UCSD-AML1 (cell line): ENCODE measurements around the gene CLK2.
"Not testable (repeated sequence)": the region's sequence is repeated elsewhere in the genome, so short reads cannot be mapped to it uniquely, and the experiment has no call there.

ENCODE experiments used
- DNase-seq: peaks from one replicate; lab custom pipeline; 2025; ENCODE audit not compliant: unreplicated experiment; lab: John Stamatoyannopoulos, UW

CLK2 gene

DNA sequence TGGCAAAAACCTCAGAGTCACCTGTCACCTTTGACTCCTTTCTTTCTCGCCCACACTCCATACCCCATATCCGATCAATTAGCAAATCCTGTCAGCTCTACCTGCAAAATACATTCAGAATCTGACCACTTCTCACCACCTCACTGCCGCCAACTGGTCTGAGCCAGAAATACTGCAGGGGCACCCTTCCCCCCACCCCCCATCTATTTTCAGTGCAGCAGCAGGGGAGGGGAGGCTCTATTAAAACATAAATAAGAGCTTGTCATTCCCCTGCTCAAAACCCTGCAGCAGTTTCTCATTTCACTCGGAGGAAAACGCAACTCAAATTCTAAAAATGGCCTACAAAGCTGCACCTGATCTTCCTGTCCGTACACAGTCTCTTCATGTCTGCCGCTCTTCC lies 24.1 kb upstream of the CLK2 start:
- no peak for DNase-seq

DNA sequence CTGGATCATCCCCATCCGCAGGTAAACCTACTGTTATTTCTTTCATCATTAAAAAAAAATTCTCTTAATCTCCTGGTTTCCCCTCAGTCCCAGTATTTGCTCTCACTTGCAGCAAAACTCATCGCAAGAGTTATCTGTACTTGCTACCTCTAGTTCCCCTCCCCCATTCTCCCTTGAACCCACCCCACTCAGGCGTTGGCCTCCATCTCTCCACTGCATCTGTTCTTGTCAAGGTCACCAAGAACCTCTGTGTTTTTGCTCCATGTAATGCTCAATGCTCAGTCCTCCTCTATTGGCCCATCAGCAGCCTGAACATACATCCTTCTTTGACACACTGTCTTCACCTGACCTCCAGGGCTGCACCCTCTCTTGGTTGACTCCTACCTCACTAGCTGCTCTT lies 23.4 kb upstream of the CLK2 start:
- no peak for DNase-seq

DNA sequence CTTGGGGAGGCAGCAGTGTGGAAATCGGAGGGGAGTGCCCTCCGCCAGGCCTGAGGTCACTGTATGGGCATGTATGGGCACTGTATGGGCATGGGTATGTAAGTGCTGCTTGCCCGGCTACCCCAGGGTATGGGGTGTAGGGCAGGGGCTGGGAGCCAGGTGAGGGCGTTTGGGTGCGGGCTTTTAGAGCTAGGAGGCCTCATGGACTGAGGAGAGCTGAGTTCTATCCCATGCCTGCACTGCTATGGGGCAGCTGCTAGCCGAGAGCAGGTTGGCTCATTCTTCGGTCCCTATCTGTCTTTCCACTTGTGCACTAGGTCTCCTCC lies 22.6 kb upstream of the CLK2 start:
- DNase-seq: no peak

DNA sequence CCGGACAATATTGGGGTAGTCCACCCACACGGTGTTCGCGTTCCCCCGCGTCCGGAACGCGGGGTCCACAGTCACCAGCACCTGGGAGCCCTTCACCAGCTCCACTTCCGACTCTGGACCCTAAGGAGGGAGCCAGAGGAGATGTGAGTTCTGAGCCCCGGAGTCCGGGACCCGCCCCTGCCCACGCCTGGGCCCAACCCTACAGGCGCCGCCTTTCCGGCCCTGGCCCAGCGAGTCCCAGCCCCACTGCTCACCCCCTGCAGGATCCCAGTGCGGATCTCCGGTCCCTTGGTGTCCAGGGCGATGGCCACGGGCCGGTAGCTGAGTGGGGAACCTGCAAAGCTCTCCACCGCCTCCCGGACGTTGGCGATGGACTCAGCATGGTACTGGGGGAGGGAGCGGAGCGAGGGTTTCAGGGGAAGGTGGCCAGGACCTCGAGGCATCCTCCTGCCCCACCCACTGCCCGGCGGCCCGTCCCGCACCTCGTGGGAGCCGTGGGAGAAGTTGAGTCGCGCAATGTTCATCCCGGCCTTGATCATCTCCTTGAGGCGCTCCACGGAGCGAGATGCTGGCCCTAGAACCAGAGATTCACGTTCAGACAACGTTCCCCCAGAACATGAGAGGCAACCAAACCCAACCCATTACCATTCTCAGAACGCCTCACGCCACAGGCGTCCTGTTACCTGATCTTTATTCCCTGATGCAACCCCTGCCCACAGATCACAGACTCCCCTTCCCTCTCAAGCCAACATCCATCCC lies 22.1 kb upstream of the CLK2 start:
- no peak for DNase-seq

DNA sequence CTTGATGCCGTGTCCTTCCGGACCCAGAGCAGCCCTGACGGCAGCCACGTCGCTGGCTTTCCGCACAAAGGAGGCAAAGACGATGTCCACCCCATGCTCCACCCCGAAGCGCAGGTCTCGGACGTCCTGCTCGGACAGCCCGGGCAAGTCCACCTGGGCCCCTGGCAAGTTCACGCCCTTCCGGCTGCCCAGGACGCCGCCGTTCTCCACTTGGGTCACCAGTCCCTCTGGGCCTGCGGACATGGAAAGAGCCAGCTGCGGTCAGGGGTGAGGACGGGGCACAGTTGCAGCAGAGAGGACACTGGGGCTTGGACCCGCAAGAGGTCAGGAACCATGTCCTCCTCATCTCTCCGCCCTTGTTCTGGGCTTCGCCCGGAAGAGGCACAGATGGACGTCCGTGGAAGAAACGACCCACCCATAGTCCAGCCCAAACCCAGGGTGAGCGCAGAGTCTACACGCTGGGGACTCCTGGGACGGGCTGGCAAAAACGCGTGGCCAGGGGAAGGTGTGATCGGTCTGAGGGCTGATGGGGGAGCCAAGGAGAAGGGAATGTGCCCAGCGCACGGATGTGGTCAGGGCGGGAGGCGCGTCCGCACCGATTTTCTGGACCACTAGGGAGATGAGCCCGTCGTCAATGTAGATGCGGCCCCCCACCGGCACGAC lies 21.3 kb upstream of the CLK2 start:
- no peak for DNase-seq

DNA sequence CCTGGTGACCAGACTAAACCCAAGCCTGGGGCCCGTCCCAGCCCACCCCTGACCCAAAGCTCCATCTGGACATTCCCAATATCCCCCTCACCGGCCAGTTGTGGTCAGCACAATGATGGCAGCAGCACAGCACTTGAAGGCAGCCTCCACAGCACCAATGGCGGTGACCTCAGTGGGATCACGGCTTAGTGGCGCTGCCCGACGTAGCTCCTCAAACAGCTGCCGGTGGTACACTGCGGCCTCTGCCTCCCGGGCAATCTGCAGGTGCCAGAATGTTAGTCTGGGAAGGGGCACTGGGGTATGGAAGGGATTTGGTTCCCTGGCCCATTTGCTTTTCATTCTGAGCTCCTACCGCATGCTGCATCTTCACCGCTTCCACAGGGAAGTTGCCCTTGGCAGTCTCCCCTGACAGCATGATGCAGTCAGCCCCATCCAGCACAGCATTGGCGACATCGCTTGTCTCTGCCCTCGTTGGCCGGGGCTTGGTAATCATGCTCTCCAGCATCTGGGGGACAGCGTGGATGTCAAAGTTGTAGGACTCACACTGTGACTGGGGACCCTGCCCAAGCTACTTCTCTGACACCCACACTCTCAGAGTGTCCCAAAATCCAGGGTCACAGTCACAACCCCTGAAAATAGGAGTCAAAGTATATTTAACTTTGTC lies 19.9 kb upstream of the CLK2 start:
- DNase-seq: no peak

DNA sequence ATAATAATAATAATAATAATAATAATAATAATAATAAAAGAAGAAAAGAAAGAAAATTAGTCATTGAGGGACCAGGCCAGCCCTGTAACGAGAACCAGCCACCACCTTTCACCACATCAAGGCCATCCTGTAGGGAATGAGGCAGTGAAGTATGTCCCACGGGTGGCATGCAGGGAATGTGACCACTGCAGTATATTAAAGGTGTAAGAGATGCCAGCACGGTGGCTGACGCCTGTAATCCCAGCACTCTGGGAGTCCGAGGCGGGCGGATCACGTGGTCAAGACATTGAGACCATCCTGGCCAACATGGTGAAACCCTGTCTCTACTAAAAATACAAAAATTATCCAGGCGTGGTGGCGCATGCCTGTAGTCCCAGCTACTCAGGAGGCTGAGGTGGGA lies 17.7 kb upstream of the CLK2 start:
- not testable (repeated sequence) for DNase-seq

DNA sequence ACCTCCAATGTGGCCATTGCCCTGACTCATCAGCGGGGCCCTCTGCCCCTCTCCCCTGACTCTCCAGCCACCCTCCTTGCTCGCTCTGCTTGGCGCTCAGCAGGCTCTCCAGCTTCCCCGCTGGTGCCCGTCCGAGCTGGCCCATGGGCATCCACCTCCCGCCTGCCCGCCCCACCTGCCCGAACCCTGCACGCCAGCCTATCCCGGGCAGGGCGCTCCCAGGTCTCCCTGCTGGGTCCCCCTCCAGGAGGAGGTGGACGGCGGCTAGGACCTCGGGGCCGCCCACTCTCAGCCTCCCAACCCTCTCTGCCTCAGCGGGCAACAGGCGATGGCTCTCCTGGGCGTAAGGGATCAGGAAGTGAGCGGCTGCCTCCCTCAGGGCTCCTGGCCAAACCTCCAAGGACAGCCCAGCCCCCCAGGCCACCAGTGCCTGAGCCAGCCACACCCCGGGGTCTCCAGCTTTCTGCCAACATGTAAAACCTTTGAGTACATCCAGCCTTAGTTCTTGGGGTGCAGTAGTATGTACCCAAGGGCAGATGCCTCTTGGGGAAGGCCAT lies 14.8 kb upstream of the CLK2 start:
- DNase-seq: no peak

DNA sequence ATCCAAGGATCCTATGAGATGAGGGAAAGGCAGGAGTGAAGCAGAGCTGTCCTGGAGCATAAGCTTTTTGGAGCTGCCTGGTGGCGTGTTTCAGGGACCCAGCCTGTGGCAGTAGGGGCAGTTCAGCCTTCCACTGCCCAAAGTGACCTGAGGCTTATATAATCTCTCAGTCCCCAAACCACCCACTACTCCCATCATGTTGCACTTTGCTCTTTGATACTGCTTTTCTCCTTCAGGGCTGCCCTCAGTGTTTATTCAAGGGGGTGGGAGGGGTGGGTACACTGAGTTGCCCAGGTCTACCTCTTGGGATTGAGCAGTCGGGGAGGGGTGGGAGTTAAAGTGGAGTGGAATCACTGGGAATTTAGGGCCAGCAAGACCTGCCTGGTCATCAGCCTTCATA lies 13.2 kb upstream of the CLK2 start:
- DNase-seq: no peak

DNA sequence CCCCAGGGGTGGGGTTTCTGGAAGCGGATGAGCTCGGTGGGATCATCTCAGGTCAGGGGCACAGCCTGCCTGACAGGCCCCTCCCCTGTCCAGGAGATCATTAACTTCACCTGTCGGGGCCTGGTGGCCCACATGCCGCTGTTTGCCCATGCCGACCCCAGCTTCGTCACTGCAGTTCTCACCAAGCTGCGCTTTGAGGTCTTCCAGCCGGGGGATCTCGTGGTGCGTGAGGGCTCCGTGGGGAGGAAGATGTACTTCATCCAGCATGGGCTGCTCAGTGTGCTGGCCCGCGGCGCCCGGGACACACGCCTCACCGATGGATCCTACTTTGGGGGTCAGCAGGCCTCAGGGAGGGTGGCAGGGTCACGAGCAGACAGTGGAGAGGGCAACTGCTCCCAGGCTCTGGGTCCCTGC lies 12.3 kb upstream of the CLK2 start:
- DNase-seq: no peak

DNA sequence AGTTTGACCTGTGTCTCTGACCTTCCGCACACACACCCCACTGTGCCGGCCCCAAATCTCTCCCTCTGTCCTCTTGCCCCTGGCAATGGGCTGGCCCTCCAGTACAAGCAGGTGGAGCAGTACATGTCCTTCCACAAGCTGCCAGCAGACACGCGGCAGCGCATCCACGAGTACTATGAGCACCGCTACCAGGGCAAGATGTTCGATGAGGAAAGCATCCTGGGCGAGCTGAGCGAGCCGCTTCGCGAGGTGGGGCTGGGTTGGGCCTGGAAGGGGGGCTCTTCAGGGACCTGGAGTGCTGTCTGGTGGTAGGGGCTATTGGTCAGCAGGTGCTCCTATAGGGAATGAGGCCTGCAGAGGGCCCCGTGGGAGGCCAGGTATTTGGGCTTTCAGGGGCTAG lies 11.8 kb upstream of the CLK2 start:
- no peak for DNase-seq

DNA sequence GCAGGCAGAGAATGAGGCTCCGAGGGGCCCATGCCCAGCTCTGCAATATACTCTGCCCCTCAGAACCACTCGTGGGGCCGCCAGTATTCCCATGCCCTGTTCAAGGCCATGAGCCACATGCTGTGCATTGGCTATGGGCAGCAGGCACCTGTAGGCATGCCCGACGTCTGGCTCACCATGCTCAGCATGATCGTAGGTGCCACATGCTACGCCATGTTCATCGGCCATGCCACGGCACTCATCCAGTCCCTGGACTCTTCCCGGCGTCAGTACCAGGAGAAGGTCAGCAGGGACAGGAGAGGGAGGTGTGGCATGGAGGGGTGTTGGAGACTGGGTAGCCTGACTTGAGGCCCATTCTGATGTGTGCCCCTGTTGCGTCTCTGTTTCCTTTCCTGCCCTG lies 11.2 kb upstream of the CLK2 start:
- DNase-seq: no peak

DNA sequence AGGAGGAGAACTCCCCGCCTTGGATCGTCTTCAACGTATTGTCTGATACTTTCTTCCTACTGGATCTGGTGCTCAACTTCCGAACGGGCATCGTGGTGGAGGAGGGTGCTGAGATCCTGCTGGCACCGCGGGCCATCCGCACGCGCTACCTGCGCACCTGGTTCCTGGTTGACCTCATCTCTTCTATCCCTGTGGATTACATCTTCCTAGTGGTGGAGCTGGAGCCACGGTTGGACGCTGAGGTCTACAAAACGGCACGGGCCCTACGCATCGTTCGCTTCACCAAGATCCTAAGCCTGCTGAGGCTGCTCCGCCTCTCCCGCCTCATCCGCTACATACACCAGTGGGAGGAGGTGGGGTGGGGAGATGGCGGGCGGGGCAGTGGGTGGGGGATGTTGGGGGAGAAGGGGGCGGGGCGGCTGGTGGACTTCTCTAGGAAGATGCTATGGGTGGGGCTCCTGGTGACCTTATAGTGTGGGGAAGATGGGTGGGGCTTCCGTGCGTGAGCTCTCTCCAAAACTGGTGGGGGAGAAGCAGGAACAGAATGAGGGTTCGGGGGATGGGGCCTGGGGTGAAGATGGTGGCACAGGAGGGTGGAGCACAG lies 9.3 kb upstream of the CLK2 start:
- no peak for DNase-seq

DNA sequence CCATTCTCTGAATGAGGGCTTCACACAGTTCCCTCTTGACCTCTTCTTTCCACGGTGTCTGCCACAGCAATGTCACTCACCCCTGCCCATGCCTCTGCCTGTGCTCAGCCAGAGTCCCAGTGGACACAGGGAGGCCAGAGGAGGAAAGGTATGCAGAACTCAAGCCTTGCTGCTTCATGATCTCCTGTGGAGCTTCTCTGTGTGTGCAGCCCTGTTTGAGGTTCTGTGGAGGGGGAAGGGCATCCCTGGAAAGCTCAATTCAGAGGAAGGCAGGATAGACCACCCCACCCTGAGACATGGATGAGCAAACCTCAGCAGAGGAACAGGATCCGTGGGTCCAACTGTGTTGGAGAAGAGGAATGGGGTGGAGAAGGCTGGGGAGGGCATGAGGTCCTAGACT lies 6.0 kb upstream of the CLK2 start:
- DNase-seq: no peak

DNA sequence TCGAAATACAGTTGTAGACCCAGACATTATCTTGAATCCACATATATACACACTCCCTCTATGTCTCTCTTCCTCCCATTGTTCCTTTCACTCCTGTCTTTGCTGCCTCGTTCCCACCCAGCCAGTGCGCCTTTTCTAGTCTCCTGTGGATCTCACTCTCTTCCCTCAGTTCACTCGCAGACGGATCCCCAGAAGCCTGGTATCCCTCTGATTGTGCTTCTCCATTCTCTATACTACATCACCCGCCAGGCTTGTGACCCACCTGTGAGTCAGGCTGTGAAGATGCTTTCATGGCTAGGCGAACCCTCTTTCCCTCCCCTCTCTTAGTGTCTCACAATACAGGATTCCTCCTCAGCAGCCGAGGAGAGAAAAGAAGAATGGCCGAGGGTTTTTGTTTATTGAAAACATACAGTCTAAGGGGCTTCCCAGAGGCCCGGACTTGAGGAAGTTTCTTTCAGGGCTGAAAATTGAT lies 5.4 kb upstream of the CLK2 start:
- no peak for DNase-seq

DNA sequence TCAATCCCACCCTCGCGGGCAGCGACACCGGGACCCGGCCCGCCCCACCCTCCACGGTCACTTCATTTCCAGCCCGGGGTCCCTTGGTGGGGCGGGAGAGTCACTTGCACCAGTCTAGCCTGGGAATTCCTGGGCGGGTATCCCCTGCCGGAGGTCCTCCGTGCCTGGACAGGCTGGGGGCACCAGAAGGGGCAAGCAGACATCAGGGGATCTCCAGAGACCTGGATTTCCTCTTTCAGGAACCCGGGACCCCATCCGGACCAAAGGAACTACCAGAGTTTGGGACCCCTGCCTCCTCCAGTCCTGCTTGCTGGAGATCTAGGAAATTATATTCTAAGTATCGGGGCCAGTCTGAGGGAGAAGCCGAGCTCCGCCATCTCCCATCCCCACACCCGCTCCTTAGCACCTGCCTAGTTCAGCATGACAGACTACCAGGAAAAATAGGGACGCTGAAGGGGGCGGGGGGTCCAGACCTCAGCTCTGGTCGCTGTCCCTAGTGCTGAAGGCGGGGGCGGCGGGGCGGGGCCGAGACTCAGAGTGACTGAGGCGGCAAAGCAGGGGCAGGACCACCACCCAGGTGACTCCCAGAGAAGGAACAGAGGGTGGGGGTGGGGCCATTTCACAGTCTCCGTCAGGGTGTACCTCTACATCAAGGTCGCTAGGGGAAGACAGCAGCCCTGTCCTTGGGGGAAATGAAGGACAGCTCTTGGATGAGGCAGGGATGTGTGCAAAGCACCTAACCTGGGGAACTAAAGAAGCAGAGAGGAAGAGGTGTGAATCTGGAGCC lies 4.8 kb upstream of the CLK2 start:
- peak; percentile 36 for DNase-seq

DNA sequence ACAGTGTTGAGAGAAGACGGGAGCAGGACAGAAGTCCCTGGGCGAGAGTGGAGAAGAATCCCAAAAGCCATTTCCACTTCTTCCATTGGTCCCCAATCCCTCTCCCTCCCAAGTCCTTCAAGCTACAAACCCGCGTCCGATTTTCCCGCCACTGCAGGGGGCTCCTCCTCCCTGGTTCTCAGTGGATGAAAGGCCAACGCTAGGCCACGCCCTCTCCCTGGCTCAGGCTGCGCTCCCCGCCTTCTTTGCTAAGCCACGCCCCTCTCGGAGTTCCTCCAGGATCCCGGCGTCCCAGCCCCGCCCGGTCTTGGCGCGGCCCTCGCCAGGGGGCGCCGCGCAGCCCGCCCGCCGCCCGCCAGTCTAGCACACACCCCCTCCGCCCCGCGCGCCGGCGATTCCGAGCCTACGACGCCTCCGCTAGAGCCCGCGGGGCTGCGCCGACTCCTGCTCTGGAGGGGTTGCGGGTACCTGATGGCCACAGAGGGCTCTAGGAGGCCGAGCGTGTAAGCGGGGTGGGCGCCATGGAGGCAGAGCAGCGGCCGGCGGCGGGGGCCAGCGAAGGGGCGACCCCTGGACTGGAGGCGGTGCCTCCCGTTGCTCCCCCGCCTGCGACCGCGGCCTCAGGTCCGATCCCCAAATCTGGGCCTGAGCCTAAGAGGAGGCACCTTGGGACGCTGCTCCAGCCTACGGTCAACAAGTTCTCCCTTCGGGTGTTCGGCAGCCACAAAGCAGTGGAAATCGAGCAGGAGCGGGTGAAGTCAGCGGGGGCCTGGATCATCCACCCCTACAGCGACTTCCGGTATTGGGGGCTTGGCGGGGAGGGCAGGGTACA lies 4.0 kb upstream of the CLK2 start, which contains the start of gene HCN3:
HCN3 (plus strand) TSS at position 394 of the 832 bp plus-strand sequence; CDS start at position 522, 128 bp downstream.
- peak; percentile 96 for DNase-seq

DNA sequence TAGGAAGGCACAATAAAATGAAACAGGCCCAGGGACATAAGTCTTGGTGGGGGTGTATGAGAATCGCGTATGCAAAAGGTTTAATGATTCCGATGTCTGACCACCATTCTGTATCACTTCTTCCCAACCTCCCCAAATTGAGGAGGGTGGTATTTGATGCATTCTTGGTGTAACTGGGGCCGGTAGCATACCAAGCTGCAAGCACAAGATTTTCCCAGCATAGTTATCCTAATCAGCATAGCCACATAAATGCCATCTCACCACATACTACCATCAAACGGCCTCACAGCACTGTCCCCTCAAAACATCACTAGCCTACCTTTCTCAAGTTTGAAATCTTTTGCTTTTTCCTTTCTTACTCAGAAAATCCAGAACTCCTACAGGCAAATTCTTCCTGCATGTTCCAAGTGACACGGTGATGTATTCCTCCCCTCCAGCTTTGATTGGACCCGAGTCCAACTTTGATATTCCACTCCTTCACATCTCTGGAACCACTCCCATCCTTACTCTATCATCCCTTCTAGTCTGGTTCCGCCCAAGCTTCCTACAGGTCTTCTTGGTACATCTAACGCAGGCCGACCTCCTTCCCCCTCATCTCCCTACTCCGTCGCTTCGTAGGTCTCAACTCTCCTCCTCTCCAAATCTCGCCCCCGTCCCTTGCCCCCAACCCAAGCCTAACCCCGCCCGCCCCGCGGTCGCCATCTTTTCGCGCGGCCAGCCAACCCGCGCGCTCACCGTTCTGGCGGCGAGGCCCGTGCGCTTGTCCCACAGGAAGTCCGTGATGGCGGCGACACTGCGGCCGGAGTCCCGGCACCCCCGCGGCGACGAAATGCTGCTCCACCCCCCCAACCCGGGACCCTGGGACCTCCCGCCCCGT lies 600 bp downstream of the CLK2 start:
- DNase-seq: peak; percentile 79

DNA sequence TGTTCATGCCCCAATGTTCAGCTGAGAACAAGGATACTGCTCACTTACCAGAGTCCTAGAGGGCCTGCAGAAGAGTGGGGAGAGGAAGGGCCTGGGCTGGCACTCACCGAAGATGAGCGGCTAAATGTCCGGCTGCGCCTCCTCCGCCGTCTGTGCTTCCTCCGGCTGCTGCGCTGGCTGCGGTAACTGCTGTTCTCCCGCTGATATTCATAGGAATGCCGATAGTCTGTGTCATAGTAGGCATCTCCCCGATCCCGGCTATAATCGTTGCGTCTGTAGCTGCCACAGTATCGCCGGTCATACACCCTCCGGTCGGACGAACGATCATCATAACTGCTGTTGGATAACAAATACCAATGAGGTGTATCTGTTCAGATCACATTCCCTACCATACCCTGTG lies 3.9 kb downstream of the CLK2 start:
- DNase-seq: no peak
